ENCODE results near the gene DOK3.

- TF ChIP-seq FOXP2 (optimal IDR thresholded peaks at IDR 0.05; ENCODE audit: borderline replicate concordance, extremely low read depth, extremely low read length, insufficient read depth) = no peak
- no peak for TF ChIP-seq SIN3A (IDR thresholded peaks at IDR 0.05; ENCODE audit: borderline replicate concordance, insufficient read depth, low read length)
- no peak for TF ChIP-seq REST (IDR thresholded peaks at IDR 0.05; ENCODE audit: insufficient read depth in 1 of 2, low read depth in 2 of 2, low read length in 2 of 2)
- no peak for TF ChIP-seq POLR2AphosphoS5 (IDR thresholded peaks at IDR 0.05; ENCODE audit: low read depth, low read length)
Observed at GRCh38 chr5:177483994-177484901, 25.4 kb downstream of the DOK3 start.

All from PFSK-1 (cell line).